H1 (cell line): ENCODE results near the gene COL12A1. TPM values are rescaled to one million over a fixed set of nuclear protein-coding genes. Genes with fewer than 3 reads are reported as not detected.

Experiments
- CBX5 ChIP-seq: fragments of 300-800, 300-1000 bp; sonication (generic); IDR thresholded peaks from 2 replicates; pipeline ENCODE4 v1.7.1; 2016; ENCODE audit warnings: antibody characterized with exemption, low read length, low read depth
- EGR1 ChIP-seq: IDR thresholded peaks from 2 replicates; pipeline ENCODE4 v1.6.1; 2011; ENCODE audit warnings: low read depth, low read length, borderline replicate concordance
- MAX ChIP-seq: IDR thresholded peaks from 2 replicates; pipeline ENCODE4 v1.6.1; 2012; ENCODE audit warnings: inconsistent platforms
- RNF2 ChIP-seq: fragments of 200-900, 300-1000 bp; sonication (generic); IDR thresholded peaks from 2 replicates; pipeline ENCODE4 v1.7.1; 2016; ENCODE audit warnings: borderline replicate concordance, low read depth, mild to moderate bottlenecking, antibody characterized with exemption, low read length; ENCODE audit not compliant: poor library complexity, severe bottlenecking; ENCODE audit errors: missing control alignments
- RXRA ChIP-seq: IDR thresholded peaks from 2 replicates; pipeline ENCODE4 v1.6.1; 2011; ENCODE audit warnings: low read depth, mild to moderate bottlenecking, low read length, moderate library complexity; ENCODE audit not compliant: insufficient read depth
- SUZ12 ChIP-seq: fragments of 200-600 bp; sonication (generic); IDR thresholded peaks from 2 replicates; pipeline ENCODE4 v1.6.1; 2012; ENCODE audit warnings: mild to moderate bottlenecking, inconsistent platforms, low read length, moderate library complexity, mixed read lengths
- TAF1 ChIP-seq: IDR thresholded peaks from 2 replicates; pipeline ENCODE4 v1.6.1; 2011; ENCODE audit warnings: mild to moderate bottlenecking, low read depth, low read length
- TAF7 ChIP-seq: optimal IDR thresholded peaks from 2 replicates; pipeline ENCODE3; 2011; ENCODE audit warnings: low read depth, mild to moderate bottlenecking, inconsistent platforms, low read length, moderate library complexity, borderline replicate concordance
- polyA plus RNA-seq, 7 experiments: library from polyadenylated mRNA; depleted of rRNA in 3 of 7; stranded (reverse) in 5 of 7; unstranded in 2 of 7; fragments of >200 nt in 5 of 7; fragments of 200-250 nt in 2 of 7; gene quantifications; 1 replicate in 5 of 7; 2 replicates in 1 of 7; 4 replicates in 1 of 7; pipeline versions ENCODE4 v1.2.1 to v1.2.3, GENCODE V29; 2011 to 2013; ENCODE audit warnings: missing spikeins in 2 of 7, mixed read lengths in 2 of 7
- total RNA-seq: library from RNA; stranded (reverse); fragmentation: NEBNext Ultra II Directional; extraction: Animal tissue kit (Norgen Biotek cat#: 25700); gene quantifications from 2 replicates; pipeline ENCODE4 v1.2.1, GENCODE V29; 2021

COL12A1 gene
- total and polyA plus RNA-seq, 2 of the 8 experiments (the other 6 are each of a cell fraction or from before 2014, with no cell fraction given) = 1.4 to 4.7 TPM

DNA sequence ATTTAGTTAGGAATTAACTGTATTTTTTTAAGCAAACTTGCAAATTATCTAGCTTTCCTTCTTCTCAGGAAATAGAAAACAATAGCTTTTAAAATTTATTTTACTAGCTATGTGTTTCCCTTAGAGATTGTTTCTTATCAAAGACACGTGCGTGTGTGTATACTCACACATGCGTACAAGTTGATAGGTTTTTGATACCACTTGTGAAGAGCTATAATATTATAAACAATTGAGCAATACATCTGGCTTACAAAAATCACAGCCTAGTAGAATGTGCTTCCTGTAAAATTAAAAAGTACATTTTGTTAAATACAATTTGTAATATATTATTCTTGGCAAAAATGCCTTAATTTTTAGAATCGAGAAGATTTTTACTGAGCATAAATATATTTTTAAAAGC is 33.9 kb downstream of the COL12A1 start (continued):
- TF ChIP-seq SUZ12 (no peak), MAX (no peak), EGR1 (no peak), RNF2 (no peak), TAF7 (no peak), CBX5 (no peak), TAF1 (no peak), RXRA (no peak)
